ENCODE data around the gene TMEM132C.

GRCh38 chr12:128420163-128420562, 153.2 kb downstream of the TMEM132C start:
- no peak for TF ChIP-seq CTCF (IDR thresholded peaks at IDR 0.05; ENCODE audit: low read depth, low read length, poor library complexity, severe bottlenecking)
- no peak for TF ChIP-seq EZH2phosphoT487 (IDR thresholded peaks at IDR 0.05; ENCODE audit: borderline replicate concordance, low read length)

Data from DOHH2 (cell line).